Activated CD4-positive, CD25-positive, alpha-beta regulatory T cell treated with anti-CD3 and anti-CD28 coated beads, Interleukin-2, amount 50 U/mL, for 24 hours (primary cell): ENCODE data around the gene KANSL1.
"Not testable (repeated sequence)": the region's sequence is repeated elsewhere in the genome, so short reads cannot be mapped to it uniquely, and the experiment has no call there.

ENCODE experiments used
- ATAC-seq, 2 donors: fragments of 150-1000 bp; cut with Tn5 transposase; one replicate each; pipeline ENCODE4 v1.10.0; 2021; ENCODE audit warnings: mild to moderate bottlenecking in 1 of 2, moderate library complexity in 1 of 2

The KANSL1 gene

GRCh38 chr17:46135879-46136563 lies 57.2 kb downstream of the KANSL1 start:
- ATAC-seq = no peak

- ATAC-seq = no peak
These were observed 58.0 kb downstream of the KANSL1 start for GRCh38 chr17:46135126-46135812.

GRCh38 chr17:46129302-46129701 lies 63.9 kb downstream of the KANSL1 start:
- no peak for ATAC-seq

- ATAC-seq = no peak
These were observed 64.8 kb downstream of the KANSL1 start for GRCh38 chr17:46128453-46128852.

GRCh38 chr17:46127524-46127923 lies 65.7 kb downstream of the KANSL1 start:
- ATAC-seq = no peak

- ATAC-seq = no peak
These were observed 66.4 kb downstream of the KANSL1 start for GRCh38 chr17:46126840-46127239.

- no peak for ATAC-seq
These were observed 67.4 kb downstream of the KANSL1 start for GRCh38 chr17:46125831-46126230.

- no peak for ATAC-seq
These were observed 68.3 kb downstream of the KANSL1 start for GRCh38 chr17:46124695-46125592.

GRCh38 chr17:46123607-46124006 lies 69.6 kb downstream of the KANSL1 start:
- no peak for ATAC-seq

- ATAC-seq = peak; percentile 29 to 39
These were observed 70.8 kb downstream of the KANSL1 start for GRCh38 chr17:46122486-46122871.

GRCh38 chr17:46121841-46122485 lies 71.3 kb downstream of the KANSL1 start:
- ATAC-seq = peak; percentile 81 to 84

- no peak for ATAC-seq
These were observed 72.0 kb downstream of the KANSL1 start for GRCh38 chr17:46121165-46121764.

- no peak for ATAC-seq
These were observed 72.7 kb downstream of the KANSL1 start for GRCh38 chr17:46120537-46120936.

- no peak for ATAC-seq
These were observed 73.2 kb downstream of the KANSL1 start for GRCh38 chr17:46120078-46120477.

GRCh38 chr17:46118964-46119363 lies 74.3 kb downstream of the KANSL1 start:
- no peak for ATAC-seq

GRCh38 chr17:46117850-46118696 lies 75.2 kb downstream of the KANSL1 start:
- no peak for ATAC-seq

GRCh38 chr17:46117117-46117516 lies 76.1 kb downstream of the KANSL1 start:
- ATAC-seq = no peak

GRCh38 chr17:46115699-46116098 lies 77.5 kb downstream of the KANSL1 start:
- ATAC-seq = no peak

- not testable (repeated sequence) for ATAC-seq
These were observed 82.0 kb downstream of the KANSL1 start for GRCh38 chr17:46111236-46111635.

- no peak for ATAC-seq
These were observed 83.0 kb downstream of the KANSL1 start for GRCh38 chr17:46110219-46110618.

GRCh38 chr17:46109603-46110189 lies 83.5 kb downstream of the KANSL1 start:
- ATAC-seq = no peak
